Smooth muscle cell (in vitro differentiated cells): ENCODE results near the gene SEMA3F. TPM values are rescaled to one million over a fixed set of nuclear protein-coding genes. Genes with fewer than 3 reads are reported as not detected.

Experiments
- DNase-seq: peaks from one replicate; lab custom pipeline; 2025; ENCODE audit not compliant: unreplicated experiment; lab: John Stamatoyannopoulos, UW
- H2AFZ ChIP-seq: fragments of 200-600 bp; sonication (generic); 2 replicates; pipeline ENCODE4 v1.6.0; 2016; ENCODE audit warnings: antibody characterized with exemption, low read depth, mild to moderate bottlenecking
- H3F3A ChIP-seq: fragments of 200-600 bp; sonication (generic); 2 replicates; pipeline ENCODE4 v1.6.0; 2017; ENCODE audit warnings: antibody characterized with exemption, low read depth
- H3K27ac ChIP-seq: fragments of 200-600 bp; sonication (generic); 2 replicates; pipeline ENCODE4 v1.5.1; 2016; ENCODE audit warnings: low read depth, mild to moderate bottlenecking
- H3K27me3 ChIP-seq: fragments of 200-600 bp; sonication (generic); 2 replicates; pipeline ENCODE4 v1.6.1; 2016; ENCODE audit warnings: low read depth, mild to moderate bottlenecking
- H3K36me3 ChIP-seq: fragments of 200-600 bp; sonication (generic); 2 replicates; pipeline ENCODE4 v1.5.1; 2016; ENCODE audit warnings: low read depth
- H3K4me1 ChIP-seq: fragments of 200-600 bp; sonication (generic); 2 replicates; pipeline ENCODE4 v1.5.1; 2016; ENCODE audit warnings: low read depth
- H3K4me2 ChIP-seq: fragments of 200-600 bp; sonication (generic); 2 replicates; pipeline ENCODE4 v1.6.0; 2016; ENCODE audit warnings: mild to moderate bottlenecking
- H3K4me3 ChIP-seq: fragments of 200-600 bp; sonication (generic); 2 replicates; pipeline ENCODE4 v1.5.1; 2016; ENCODE audit warnings: mild to moderate bottlenecking
- H3K79me2 ChIP-seq: fragments of 200-600 bp; sonication (generic); 2 replicates; pipeline ENCODE4 v1.6.0; 2016; ENCODE audit warnings: low read depth, mild to moderate bottlenecking
- H3K9ac ChIP-seq: fragments of 200-600 bp; sonication (generic); 2 replicates; pipeline ENCODE4 v1.6.0; 2016; ENCODE audit warnings: low read depth
- H3K9me3 ChIP-seq: fragments of 200-600 bp; sonication (generic); replicated peaks from 2 replicates; pipeline ENCODE4 v1.5.1; 2016; ENCODE audit warnings: low read depth
- H4K20me1 ChIP-seq: fragments of 200-600 bp; sonication (generic); 2 replicates; pipeline ENCODE4 v1.6.0; 2016; ENCODE audit warnings: low read depth
- CTCF ChIP-seq: fragments of 200-600 bp; sonication (generic); IDR thresholded peaks from 2 replicates; pipeline ENCODE4 v1.5.1; 2017; ENCODE audit warnings: borderline replicate concordance, mild to moderate bottlenecking, antibody characterized with exemption; ENCODE audit not compliant: insufficient read depth, poor library complexity, severe bottlenecking
- WGBS: methylation state at CpG from one replicate; pipeline ENCODE4 v1.1.7; 2016; ENCODE audit warnings: low lambda C conversion rate; 5-methylcytosine and 5-hydroxymethylcytosine counted together
- polyA plus RNA-seq: library from polyadenylated mRNA; unstranded; fragments of >200 nt; fragmentation: Nextera tagmentation; extraction: Ambion mirVana; gene quantifications from 2 replicates; pipeline ENCODE4 v1.2.1, GENCODE V29; 2016
- total RNA-seq: library from RNA; depleted of rRNA; stranded (reverse); fragments of >200 nt; gene quantifications from 2 replicates; pipeline ENCODE4 v1.2.3, GENCODE V29; 2014

Gene SEMA3F
- total and polyA plus RNA-seq, 2 experiments from 2014 or later = 9.2 to 16.9 TPM

- peaks cover 45% of the 10 kb centered on the region for H3K36me3 ChIP-seq
- no peak for TF ChIP-seq CTCF
- peaks cover 48% of the 10 kb centered on the region for H3F3A ChIP-seq
- over 99% methylated on average over 10 of the region's 10 CpGs for WGBS
- no peaks in the 10 kb centered on the region for H3K27me3 ChIP-seq
- DNase-seq = no peak
- H2AFZ ChIP-seq = no peak overlapping the region
- H3K9me3 ChIP-seq = no peaks in the 10 kb centered on the region
- no peaks in the 10 kb centered on the region for H3K79me2 ChIP-seq
- no peak overlapping the region for H3K27ac ChIP-seq
- no peaks in the 10 kb centered on the region for H3K4me1 ChIP-seq
- no peak overlapping the region for H3K9ac ChIP-seq
- H3K4me3 ChIP-seq = no peak overlapping the region
- peaks cover 93% of the 10 kb centered on the region for H4K20me1 ChIP-seq
- no peak overlapping the region for H3K4me2 ChIP-seq
Observed at GRCh38 chr3:50118237-50118636, 36.9 kb upstream of the SEMA3F start.

GRCh38 chr3:50119786-50120185, 35.3 kb upstream of the SEMA3F start:
- no peak for TF ChIP-seq CTCF

GRCh38 chr3:50120364-50121071, 34.6 kb upstream of the SEMA3F start:
- no peaks in the 10 kb centered on the region for H3K79me2 ChIP-seq
- no peak for DNase-seq
- H4K20me1 ChIP-seq = peaks cover 71% of the 10 kb centered on the region
- no peak overlapping the region for H3K4me3 ChIP-seq
- WGBS = 98% methylated on average over 10 of the region's 10 CpGs
- H3K4me2 ChIP-seq = no peak overlapping the region
- H3K27me3 ChIP-seq = no peaks in the 10 kb centered on the region
- H3K36me3 ChIP-seq = peaks cover 23% of the 10 kb centered on the region
- peaks cover 28% of the 10 kb centered on the region for H3F3A ChIP-seq
- no peak overlapping the region for H2AFZ ChIP-seq
- no peak overlapping the region for H3K9ac ChIP-seq
- peaks cover 8% of the 10 kb centered on the region for H3K4me1 ChIP-seq
- TF ChIP-seq CTCF = no peak
- H3K27ac ChIP-seq = no peak overlapping the region
- H3K9me3 ChIP-seq = no peaks in the 10 kb centered on the region

More at GRCh38 chr3:50119786-50120185, 35.3 kb upstream of the SEMA3F start:
- H3F3A ChIP-seq = peaks cover 35% of the 10 kb centered on the region
- no peak overlapping the region for H3K4me3 ChIP-seq
- H3K27ac ChIP-seq = no peak overlapping the region
- H3K4me2 ChIP-seq = no peak overlapping the region
- no peak for DNase-seq
- H3K79me2 ChIP-seq = no peaks in the 10 kb centered on the region
- WGBS = 98% methylated on average over 3 of the region's 3 CpGs
- peaks cover 77% of the 10 kb centered on the region for H4K20me1 ChIP-seq
- H2AFZ ChIP-seq = no peak overlapping the region
- no peaks in the 10 kb centered on the region for H3K27me3 ChIP-seq
- no peak overlapping the region for H3K9ac ChIP-seq
- peaks cover 5% of the 10 kb centered on the region for H3K4me1 ChIP-seq
- H3K36me3 ChIP-seq = peaks cover 31% of the 10 kb centered on the region
- H3K9me3 ChIP-seq = no peaks in the 10 kb centered on the region
